LNCAP (cell line): ENCODE results near the gene TMPRSS2.

Experiments
- CTCF ChIP-seq: fragments of 450-650 bp; IDR thresholded peaks from 2 replicates; pipeline ENCODE4 v1.5.1; 2017; ENCODE audit warnings: mild to moderate bottlenecking

TMPRSS2 gene

GRCh38 chr21:41453761-41454160 is 54.2 kb downstream of the TMPRSS2 start:
- TF ChIP-seq CTCF: no peak

GRCh38 chr21:41453198-41453597 is 54.8 kb downstream of the TMPRSS2 start:
- TF ChIP-seq CTCF: no peak

GRCh38 chr21:41451753-41452676 is 55.9 kb downstream of the TMPRSS2 start:
- no peak for TF ChIP-seq CTCF

DNA sequence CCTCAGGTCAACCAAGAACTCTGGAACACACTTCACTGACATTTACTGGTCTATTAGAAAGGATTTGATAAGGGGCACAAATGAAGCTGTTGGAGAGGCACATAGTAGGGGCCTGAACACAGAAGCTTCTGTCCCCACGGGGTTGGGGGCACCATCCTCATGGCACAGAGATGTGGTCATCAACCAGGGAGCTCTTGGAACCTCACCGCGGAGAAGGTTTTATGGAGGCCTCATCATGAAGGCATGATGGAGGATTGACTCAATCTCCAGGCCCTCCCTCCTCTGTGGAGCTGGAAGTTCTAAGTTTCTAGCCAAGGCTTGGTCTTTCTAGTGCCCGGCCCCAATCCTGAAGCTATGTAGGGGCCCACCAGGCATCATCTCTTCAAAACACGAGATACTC is 58.3 kb downstream of the TMPRSS2 start:
- no peak for TF ChIP-seq CTCF

- no peak for TF ChIP-seq CTCF
These were observed 60.6 kb downstream of the TMPRSS2 start for GRCh38 chr21:41447356-41447755.

- no peak for TF ChIP-seq CTCF
These were observed 61.4 kb downstream of the TMPRSS2 start for GRCh38 chr21:41446586-41446985.

DNA sequence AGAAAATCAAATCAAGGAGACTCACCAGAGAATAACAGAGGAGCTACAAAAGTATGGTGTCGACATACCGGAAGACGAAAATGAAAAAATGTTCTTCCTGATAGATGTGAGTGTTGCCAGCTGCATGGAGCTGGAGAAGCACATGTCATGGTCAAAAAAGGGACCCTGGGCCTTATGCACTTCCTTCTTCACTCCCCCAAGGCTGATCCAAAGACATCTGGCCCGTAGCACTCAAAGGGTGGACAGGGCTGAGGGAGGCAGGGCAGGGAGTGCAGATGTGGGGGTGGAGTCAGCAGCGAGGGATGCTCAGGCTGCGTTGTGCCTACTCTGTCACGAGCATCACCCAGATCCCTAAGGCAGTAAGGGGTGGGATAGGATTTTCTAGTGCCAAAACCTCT is 62.5 kb downstream of the TMPRSS2 start:
- no peak for TF ChIP-seq CTCF
